K562 (cell line): ENCODE measurements around the gene DELE1. TPM values are rescaled to one million over a fixed set of nuclear protein-coding genes. Genes with fewer than 3 reads are reported as not detected.

Experiments
- ATF1 ChIP-seq, 2 experiments: fragments of 450-650 bp in 1 of 2; IDR thresholded peaks; 2 replicates each; pipeline ENCODE4 v1.6.1; 2016; ENCODE audit warnings: missing compliant biosample characterization in 1 of 2, missing genetic modification characterization in 1 of 2
- CBX8 ChIP-seq: fragments of 200-600 bp; sonication (generic); IDR thresholded peaks from 2 replicates; pipeline ENCODE4 v1.6.1; 2012; ENCODE audit warnings: borderline replicate concordance, mixed run types, low read depth, mild to moderate bottlenecking, moderate library complexity, mixed read lengths, low read length, control low read depth, inconsistent platforms; ENCODE audit not compliant: poor library complexity, severe bottlenecking; ENCODE audit errors: extremely low read depth
- CHAMP1 ChIP-seq: fragments of 450-650 bp; IDR thresholded peaks from 2 replicates; pipeline ENCODE4 v1.6.1; 2016; ENCODE audit warnings: mild to moderate bottlenecking
- CREBBP ChIP-seq: IDR thresholded peaks from one replicate; pipeline ENCODE4 v1.6.1; 2012; ENCODE audit warnings: low read depth, mild to moderate bottlenecking, control low read depth, inconsistent platforms, low read length
- DNMT1 ChIP-seq: fragments of 450-650 bp; IDR thresholded peaks from 2 replicates; pipeline ENCODE4 v1.6.1; 2016; ENCODE audit warnings: antibody characterized with exemption, mild to moderate bottlenecking
- E2F3 ChIP-seq: fragments of 250-450 bp; sonication (Bioruptor Pico); IDR thresholded peaks from 2 replicates; pipeline ENCODE4 v1.4.0; 2020; ENCODE audit warnings: mild to moderate bottlenecking
- E2F8 ChIP-seq: fragments of 450-650 bp; IDR thresholded peaks from 2 replicates; pipeline ENCODE4 v1.7.1; 2018; ENCODE audit warnings: mild to moderate bottlenecking, low read depth; ENCODE audit not compliant: partially characterized antibody
- ETS1 ChIP-seq: conservative IDR thresholded peaks from 2 replicates; pipeline ENCODE4 v1.6.1; 2011; ENCODE audit warnings: low read depth, mild to moderate bottlenecking, low read length; ENCODE audit not compliant: control insufficient read depth
- HCFC1 ChIP-seq: IDR thresholded peaks from 2 replicates; pipeline ENCODE4 v1.6.1; 2012; ENCODE audit warnings: low read depth, low read length, improper control_type of control experiment
- MTA1 ChIP-seq: fragments of 450-650 bp; IDR thresholded peaks from 2 replicates; pipeline ENCODE4 v1.6.1; 2017; ENCODE audit warnings: borderline replicate concordance
- MTA2 ChIP-seq: fragments of 450-650 bp; IDR thresholded peaks from 2 replicates; pipeline ENCODE4 v1.6.1; 2016; ENCODE audit warnings: low read depth
- NR2C1 ChIP-seq, 2 experiments: fragments of 450-650 bp; IDR thresholded peaks; 2 replicates each; pipeline ENCODE4 v1.6.1; 2017; ENCODE audit warnings: mild to moderate bottlenecking in 2 of 2, antibody characterized with exemption in 1 of 2, inconsistent platforms in 1 of 2, missing compliant biosample characterization in 1 of 2, missing genetic modification characterization in 1 of 2
- PRDM10 ChIP-seq: fragments of 450-650 bp; IDR thresholded peaks from 2 replicates; pipeline ENCODE4 v1.6.1; 2018; ENCODE audit not compliant: partially characterized antibody
- SAFB ChIP-seq: fragments of 200-400 bp; formaldehyde crosslinking; IDR thresholded peaks from 2 replicates; pipeline ENCODE4 v1.6.1; 2017; ENCODE audit warnings: low read depth, low read length, borderline replicate concordance
- polyA plus RNA-seq, 8 experiments: library from polyadenylated mRNA; depleted of rRNA in 4 of 8; stranded (reverse) in 5 of 8; unstranded in 3 of 8; fragments of >200 nt; fragmentation: Nextera tagmentation in 2 of 8; fragmentation: Illumina TruSeq in 1 of 8; extraction: Ambion mirVana in 2 of 8; extraction: Trizol in 1 of 8; gene quantifications; 2 replicates each; pipeline versions ENCODE4 v1.2.1 to v1.2.3, GENCODE V29; 2011 to 2014; ENCODE audit warnings: inconsistent platforms in 1 of 8, missing spikeins in 1 of 8
- total RNA-seq, 7 experiments: library from RNA; depleted of rRNA in 6 of 7; stranded (reverse); fragments of >200 nt in 6 of 7; fragmentation: Illumina TruSeq in 2 of 7; extraction: Trizol in 2 of 7; gene quantifications; 2 replicates each; pipeline versions ENCODE4 v1.2.1 to v1.2.3, GENCODE V29; 2011 to 2021; ENCODE audit warnings: low replicate concordance in 1 of 7

DELE1 gene
- total and polyA plus RNA-seq, 9 of the 15 experiments (the other 6 are each of a cell fraction or from before 2014, with no cell fraction given) = 16.6 to 74.4 (median 49.8) TPM

- TF ChIP-seq ETS1 = peak; percentile 69
- no peak for TF ChIP-seq E2F8
- TF ChIP-seq CHAMP1 = no peak
- TF ChIP-seq DNMT1 = no peak
- TF ChIP-seq SAFB = no peak
- peak; percentile 61 for TF ChIP-seq PRDM10
- no peak for TF ChIP-seq CREBBP
- TF ChIP-seq ATF1 (CRISPR knock-in tag; IDR thresholded peaks at IDR 0.05) = no peak
- TF ChIP-seq ATF1 (tag; IDR thresholded peaks at IDR 0.05) = peak; percentile 65
- 0 out of 2 replicates have a peak, but pooled peaks have one; percentile 10 for TF ChIP-seq NR2C1 (IDR thresholded peaks at IDR 0.05)
- TF ChIP-seq NR2C1 (tag; IDR thresholded peaks at IDR 0.05) = peak; percentile 53
- TF ChIP-seq HCFC1 = peak; percentile 58
- TF ChIP-seq MTA2 = no peak
- 0 out of 2 replicates have a peak, but pooled peaks have one; percentile 46 for TF ChIP-seq E2F3 (CRISPR knock-in tag)
- TF ChIP-seq MTA1 = 0 out of 2 replicates have a peak, but pooled peaks have one; percentile 27
- no peak for TF ChIP-seq CBX8
Observed at GRCh38 chr5:141968914-141969608, 45.4 kb downstream of the DELE1 start, which contains the start of gene RNF14 (continued).
